K562 (cell line): Measurements from ENCODE around the gene MUC5AC. TPM values are rescaled to one million over a fixed set of nuclear protein-coding genes. Genes with fewer than 3 reads are reported as not detected.
"Not testable (repeated sequence)": the region's sequence is repeated elsewhere in the genome, so short reads cannot be mapped to it uniquely, and the experiment has no call there.

ENCODE experiments used
- ATAC-seq: fragments of 200-7000 bp; cut with Tn5 transposase; 3 replicates; pipeline ENCODE4 v1.9.1; 2020; ENCODE audit warnings: moderate library complexity
- BruUV-seq: library from RNA; stranded (reverse); fragments of 400-500 nt; replicated peaks from 2 replicates; lab custom pipeline; 2021; lab: Mats Ljungman, UMichigan
- CTCF ChIA-PET: fragments of 300-600 bp; formaldehyde crosslinking; extraction: SDS; loops from one replicate; lab custom pipeline; 2021; ENCODE audit warnings: low intra/inter-chr PET ratio; lab: Yijun Ruan, JAX
- POLR2A ChIA-PET: fragments of 300-600, 350-650 bp; sonication (Branson Sonifier 250); formaldehyde crosslinking; extraction: SDS; loops from one replicate; lab custom pipeline; 2021; ENCODE audit warnings: antibody characterized with exemption, inconsistent platforms; lab: Yijun Ruan, JAX
- DNase-seq, 4 experiments: peaks; one replicate each; pipeline versions ENCODE4 v3.0.0 to v3.0.0-alpha.2; 2011 to 2018; ENCODE audit warnings: low spot score in 3 of 4, mixed read lengths in 3 of 4; ENCODE audit errors: extremely low read depth in 1 of 4
- FAIRE-seq: peaks from 2 replicates; lab custom pipeline; 2011; peaks lifted over from hg19 to GRCh38; lab: Jason Lieb, UNC
- H2AFZ ChIP-seq: 2 replicates; pipeline ENCODE4 v1.6.0; 2011; ENCODE audit warnings: low read depth, low read length, control low read depth, inconsistent platforms
- H3K27ac ChIP-seq: fragments of 200-600 bp; 3 replicates; pipeline ENCODE4 v1.8.0; 2011; ENCODE audit warnings: low read depth, mild to moderate bottlenecking, control low read depth, inconsistent platforms, low read length, moderate library complexity, mixed read lengths; ENCODE audit errors: extremely low read depth
- H3K27me3 ChIP-seq, 2 experiments: fragments of 300-600 bp in 1 of 2; 2 replicates in 1 of 2; 3 replicates in 1 of 2; pipeline versions ENCODE4 v1.6.0 to v1.8.0; 2011; ENCODE audit warnings: inconsistent platforms in 2 of 2, low read length in 2 of 2, mild to moderate bottlenecking in 1 of 2, mixed read lengths in 1 of 2, moderate library complexity in 1 of 2; ENCODE audit not compliant: control insufficient read depth in 2 of 2, insufficient read depth in 2 of 2
- H3K36me3 ChIP-seq: fragments of 300-600 bp; 3 replicates; pipeline ENCODE4 v1.8.0; 2011; ENCODE audit warnings: mild to moderate bottlenecking, low read length, inconsistent platforms; ENCODE audit not compliant: control insufficient read depth, insufficient read depth
- H3K4me1 ChIP-seq, 2 experiments: fragments of 200-600 bp in 1 of 2; replicated peaks in 1 of 2; 2 replicates in 1 of 2; 3 replicates in 1 of 2; pipeline versions ENCODE4 v1.5.1 to v1.8.0; 2011; ENCODE audit warnings: inconsistent platforms in 2 of 2, low read length in 2 of 2, mild to moderate bottlenecking in 1 of 2, mixed read lengths in 1 of 2, moderate library complexity in 1 of 2; ENCODE audit not compliant: control insufficient read depth in 2 of 2, insufficient read depth in 2 of 2
- H3K4me2 ChIP-seq: 2 replicates; pipeline ENCODE4 v1.6.1; 2011; ENCODE audit warnings: low read length, control low read depth, inconsistent platforms, mixed read lengths; ENCODE audit not compliant: insufficient read depth
- H3K4me3 ChIP-seq: fragments of 200-600 bp; sonication (generic), shearing (Covaris generic); 2 replicates; pipeline ENCODE4 v1.5.1; 2016; ENCODE audit warnings: control low read depth, inconsistent platforms
- H3K79me2 ChIP-seq: fragments of 200-600 bp; 3 replicates; pipeline ENCODE4 v1.8.0; 2011; ENCODE audit warnings: low read length, inconsistent platforms; ENCODE audit not compliant: control insufficient read depth, insufficient read depth
- H3K9ac ChIP-seq, 2 experiments: 2 replicates each; pipeline versions ENCODE4 v1.6.0 to v1.6.1; 2011; ENCODE audit warnings: low read depth in 2 of 2, low read length in 2 of 2, control low read depth in 1 of 2, inconsistent platforms in 1 of 2, mild to moderate bottlenecking in 1 of 2, mixed read lengths in 1 of 2; ENCODE audit not compliant: insufficient read depth in 1 of 2
- H3K9me1 ChIP-seq: one replicate; pipeline ENCODE4 v1.6.0; 2011; ENCODE audit warnings: inconsistent platforms, mild to moderate bottlenecking, low read length, moderate library complexity; ENCODE audit not compliant: control insufficient read depth, insufficient read depth
- H3K9me3 ChIP-seq: replicated peaks from 2 replicates; pipeline ENCODE4 v1.5.1; 2011; ENCODE audit warnings: low read depth, low read length, inconsistent platforms; ENCODE audit not compliant: control insufficient read depth, insufficient read depth
- H4K20me1 ChIP-seq: replicated peaks from 2 replicates; pipeline ENCODE4 v1.6.1; 2011; ENCODE audit warnings: low read length, inconsistent platforms, mixed read lengths; ENCODE audit not compliant: control insufficient read depth, insufficient read depth
- BACH1 ChIP-seq: fragments of 200-800 bp; sonication (Bioruptor generic); IDR thresholded peaks from 2 replicates; pipeline ENCODE4 v1.6.1; 2016; ENCODE audit warnings: missing genetic modification characterization, missing compliant biosample characterization
- BCOR ChIP-seq: fragments of 450-650 bp; IDR thresholded peaks from 2 replicates; pipeline ENCODE4 v1.6.1; 2016
- CAMTA2 ChIP-seq: fragments of 250-450 bp; sonication (Bioruptor Pico); conservative IDR thresholded peaks from 2 replicates; pipeline ENCODE4 v1.5.1; 2022
- CBFA2T2 ChIP-seq: fragments of 450-650 bp; conservative IDR thresholded peaks from 2 replicates; pipeline ENCODE4 v1.6.1; 2017; ENCODE audit warnings: mild to moderate bottlenecking
- MECOM ChIP-seq: fragments of 250-450 bp; sonication (Bioruptor Pico); IDR thresholded peaks from 2 replicates; pipeline ENCODE4 v1.8.0; 2022; ENCODE audit warnings: inconsistent platforms
- NFRKB ChIP-seq: fragments of 450-650 bp; IDR thresholded peaks from 2 replicates; pipeline ENCODE4 v1.6.1; 2016; ENCODE audit warnings: low read depth
- PHF20 ChIP-seq: fragments of 450-650 bp; IDR thresholded peaks from 2 replicates; pipeline ENCODE4 v1.6.1; 2018; ENCODE audit not compliant: partially characterized antibody
- TOE1 ChIP-seq, 2 experiments: fragments of 450-650 bp in 1 of 2; sonication (generic) in 1 of 2; formaldehyde crosslinking in 1 of 2; IDR thresholded peaks; 2 replicates each; pipeline versions ENCODE4 v1.7.1 to v1.8.0; 2016 to 2022; ENCODE audit warnings: borderline replicate concordance in 2 of 2, mild to moderate bottlenecking in 2 of 2, antibody characterized with exemption in 1 of 2, inconsistent platforms in 1 of 2, low read depth in 1 of 2, missing genetic modification reagents in 1 of 2, moderate library complexity in 1 of 2
- TSC22D4 ChIP-seq: fragments of 450-650 bp; IDR thresholded peaks from 2 replicates; pipeline ENCODE4 v1.6.1; 2016; ENCODE audit warnings: missing genetic modification characterization, missing biosample characterization, control low read depth
- ZKSCAN8 ChIP-seq: fragments of 200-800 bp; sonication (Bioruptor generic); IDR thresholded peaks from 2 replicates; pipeline ENCODE4 v1.6.1; 2016; ENCODE audit warnings: missing genetic modification characterization, missing compliant biosample characterization
- ZNF24 ChIP-seq: fragments of 450-650 bp; IDR thresholded peaks from 2 replicates; pipeline ENCODE4 v1.6.1; 2016
- WGBS: fragments of 100-300 bp; shearing (Covaris generic); methylation state at CpG from one replicate; pipeline ENCODE4 v1.1.6; 2016; ENCODE audit warnings: low coverage, mixed read lengths; ENCODE audit not compliant: insufficient coverage; ENCODE audit errors: missing lambda C conversion rate; 5-methylcytosine and 5-hydroxymethylcytosine counted together
- in situ Hi-C: fragments of 300-500 bp; cut with MboI; formaldehyde crosslinking; loops from 4 replicates; pipeline ENCODE4 v1.15.0; 2018; ENCODE audit warnings: inconsistent platforms, mixed read lengths
- intact Hi-C: fragments of 100-400 bp; cut with micrococcal nuclease; formaldehyde crosslinking; loops from 2 replicates; pipeline ENCODE4 v1.14.2; 2022
- polyA plus RNA-seq, 8 experiments: library from polyadenylated mRNA; depleted of rRNA in 4 of 8; stranded (reverse) in 5 of 8; unstranded in 3 of 8; fragments of >200 nt; fragmentation: Nextera tagmentation in 2 of 8; fragmentation: Illumina TruSeq in 1 of 8; extraction: Ambion mirVana in 2 of 8; extraction: Trizol in 1 of 8; gene quantifications; 2 replicates each; pipeline versions ENCODE4 v1.2.1 to v1.2.3, GENCODE V29; 2011 to 2014; ENCODE audit warnings: inconsistent platforms in 1 of 8, missing spikeins in 1 of 8
- total RNA-seq, 7 experiments: library from RNA; depleted of rRNA in 6 of 7; stranded (reverse); fragments of >200 nt in 6 of 7; fragmentation: Illumina TruSeq in 2 of 7; extraction: Trizol in 2 of 7; gene quantifications; 2 replicates each; pipeline versions ENCODE4 v1.2.1 to v1.2.3, GENCODE V29; 2011 to 2021; ENCODE audit warnings: low replicate concordance in 1 of 7
- TF ChIP-seq, protein P1 (sequence below): fragments of 150-350 bp; IDR thresholded peaks from 2 replicates; pipeline ENCODE4 v1.6.1; 2014; ENCODE audit warnings: low read depth, mild to moderate bottlenecking, low read length, borderline replicate concordance

The MUC5AC gene
- total and polyA plus RNA-seq, 9 of the 15 experiments (the other 6 are each of a cell fraction or from before 2014, with no cell fraction given), result not detected

GRCh38 chr11:1153951-1154493 lies 3.7 kb upstream of the MUC5AC start (continued):
- TF ChIP-seq CBFA2T2 (no peak), BACH1 (no peak), TOE1 (IDR thresholded peaks at IDR 0.05; ENCODE audit: borderline replicate concordance) (no peak), TOE1 (CRISPR knock-in tag; IDR thresholded peaks at IDR 0.05; ENCODE audit: borderline replicate concordance, low read depth) (no peak), ZKSCAN8 (CRISPR knock-in tag) (no peak), CAMTA2 (no peak), MECOM (CRISPR knock-in tag) (no peak)
- TF ChIP-seq, protein P1, sequence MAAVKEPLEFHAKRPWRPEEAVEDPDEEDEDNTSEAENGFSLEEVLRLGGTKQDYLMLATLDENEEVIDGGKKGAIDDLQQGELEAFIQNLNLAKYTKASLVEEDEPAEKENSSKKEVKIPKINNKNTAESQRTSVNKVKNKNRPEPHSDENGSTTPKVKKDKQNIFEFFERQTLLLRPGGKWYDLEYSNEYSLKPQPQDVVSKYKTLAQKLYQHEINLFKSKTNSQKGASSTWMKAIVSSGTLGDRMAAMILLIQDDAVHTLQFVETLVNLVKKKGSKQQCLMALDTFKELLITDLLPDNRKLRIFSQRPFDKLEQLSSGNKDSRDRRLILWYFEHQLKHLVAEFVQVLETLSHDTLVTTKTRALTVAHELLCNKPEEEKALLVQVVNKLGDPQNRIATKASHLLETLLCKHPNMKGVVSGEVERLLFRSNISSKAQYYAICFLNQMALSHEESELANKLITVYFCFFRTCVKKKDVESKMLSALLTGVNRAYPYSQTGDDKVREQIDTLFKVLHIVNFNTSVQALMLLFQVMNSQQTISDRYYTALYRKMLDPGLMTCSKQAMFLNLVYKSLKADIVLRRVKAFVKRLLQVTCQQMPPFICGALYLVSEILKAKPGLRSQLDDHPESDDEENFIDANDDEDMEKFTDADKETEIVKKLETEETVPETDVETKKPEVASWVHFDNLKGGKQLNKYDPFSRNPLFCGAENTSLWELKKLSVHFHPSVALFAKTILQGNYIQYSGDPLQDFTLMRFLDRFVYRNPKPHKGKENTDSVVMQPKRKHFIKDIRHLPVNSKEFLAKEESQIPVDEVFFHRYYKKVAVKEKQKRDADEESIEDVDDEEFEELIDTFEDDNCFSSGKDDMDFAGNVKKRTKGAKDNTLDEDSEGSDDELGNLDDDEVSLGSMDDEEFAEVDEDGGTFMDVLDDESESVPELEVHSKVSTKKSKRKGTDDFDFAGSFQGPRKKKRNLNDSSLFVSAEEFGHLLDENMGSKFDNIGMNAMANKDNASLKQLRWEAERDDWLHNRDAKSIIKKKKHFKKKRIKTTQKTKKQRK, result no peak

- H2AFZ ChIP-seq, BruUV-seq, H3K36me3 ChIP-seq, H3K79me2 ChIP-seq, in situ Hi-C loops, H4K20me1 ChIP-seq, H3K27ac ChIP-seq, FAIRE-seq, H3K9me3 ChIP-seq, POLR2A ChIA-PET, H3K9ac ChIP-seq, intact Hi-C loops, DNase-seq, H3K4me2 ChIP-seq, CTCF ChIA-PET, H3K4me3 ChIP-seq, H3K9me1 ChIP-seq, ATAC-seq: not testable (repeated sequence)
- TF ChIP-seq BCOR (peak; percentile 53; the same call in 1 of the 2 replicates), ZNF24 (peak; percentile 95), TSC22D4 (tag) (peak; percentile 85; the same call in 1 of the 2 replicates), PHF20 (peak; percentile 74), NFRKB (0 out of 2 replicates have a peak, but pooled peaks have one; percentile 56)
- Histone ChIP-seq H3K27me3 (peaks cover 0 to 31% of the 10 kb centered on the region in 2 experiments; a peak in 3 of 5 replicates), H3K4me1 (peaks cover 0 to 26% of the 10 kb centered on the region in 2 experiments; a peak in 2 of 5 replicates)
- WGBS, result no CpG with 5 or more reads among the region's 3 CpGs
Measured at GRCh38 chr11:1154656-1155055, 3.1 kb upstream of the MUC5AC start.
